IPS-20b (cell line): ENCODE results near the gene SKIDA1.

Experiments used
- H3K27ac ChIP-seq: one replicate; pipeline ENCODE4 v1.5.1; 2013; ENCODE audit warnings: low read length
- H3K27me3 ChIP-seq: 2 replicates; pipeline ENCODE4 v1.6.1; 2013; ENCODE audit warnings: mild to moderate bottlenecking, low read length, inconsistent platforms; ENCODE audit not compliant: insufficient read depth
- H3K36me3 ChIP-seq: 2 replicates; pipeline ENCODE4 v1.6.1; 2013; ENCODE audit warnings: low read depth, mild to moderate bottlenecking, inconsistent platforms, low read length, moderate library complexity; ENCODE audit not compliant: insufficient read depth
- H3K4me1 ChIP-seq: 2 replicates; pipeline ENCODE4 v1.6.1; 2013; ENCODE audit warnings: mild to moderate bottlenecking, control low read depth, inconsistent platforms, low read length, moderate library complexity; ENCODE audit not compliant: insufficient read depth
- H3K4me3 ChIP-seq: 2 replicates; pipeline ENCODE4 v1.5.1; 2013; ENCODE audit warnings: mild to moderate bottlenecking, low read length, inconsistent platforms
- H3K9ac ChIP-seq: 2 replicates; pipeline ENCODE4 v1.6.1; 2013; ENCODE audit warnings: low read depth, mild to moderate bottlenecking, inconsistent platforms, low read length, moderate library complexity
- H3K9me3 ChIP-seq: 2 replicates; pipeline ENCODE4 v1.6.1; 2013; ENCODE audit warnings: mild to moderate bottlenecking, low read depth, low read length, inconsistent platforms; ENCODE audit not compliant: insufficient read depth

The SKIDA1 gene

DNA sequence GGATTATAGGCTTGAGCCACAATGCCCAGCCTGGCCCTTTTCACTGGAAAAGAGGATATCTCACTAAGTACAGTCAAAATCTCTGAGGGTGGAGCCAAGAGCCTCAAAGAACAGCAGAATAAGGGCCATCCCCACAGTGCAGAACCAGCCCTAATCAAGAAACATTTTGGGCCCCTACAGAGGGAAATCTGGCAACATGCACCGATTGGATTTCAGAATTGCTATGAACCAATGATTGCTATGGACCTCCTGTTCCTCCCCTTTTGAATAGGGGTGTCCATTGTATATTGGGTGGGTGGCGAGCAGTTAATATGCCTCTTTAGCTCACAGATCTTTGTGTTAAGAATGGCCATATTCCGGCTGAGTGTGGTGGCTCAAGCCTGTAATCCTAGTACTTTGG is 42.7 kb downstream of the SKIDA1 start:
- H3K27me3 ChIP-seq = no peaks in the 10 kb centered on the region
- no peak overlapping the region for H3K9ac ChIP-seq
- H3K4me3 ChIP-seq = no peak overlapping the region

DNA sequence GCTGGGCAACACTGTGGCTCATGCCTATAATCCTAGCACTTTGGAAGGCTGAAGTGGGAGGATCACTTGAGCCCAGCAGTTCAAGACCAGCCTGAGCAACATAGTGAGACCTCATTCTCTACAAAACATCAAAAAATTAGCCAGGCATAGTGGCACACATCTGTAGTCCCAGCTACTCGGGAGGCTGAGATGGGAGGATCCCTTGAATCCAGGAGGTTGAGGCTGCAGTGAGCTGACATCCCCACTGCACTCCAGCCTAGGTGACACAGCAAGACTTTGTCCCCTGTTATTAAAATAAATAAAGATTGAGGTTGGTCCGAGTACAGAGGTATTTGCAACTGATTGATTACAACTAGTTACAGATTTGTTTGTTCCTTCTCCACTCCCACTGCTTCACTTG is 44.1 kb downstream of the SKIDA1 start:
- no peak overlapping the region for H3K9ac ChIP-seq
- H3K36me3 ChIP-seq = no peaks in the 10 kb centered on the region
- no peak overlapping the region for H3K27ac ChIP-seq
- H3K9me3 ChIP-seq = no peaks in the 10 kb centered on the region
- no peaks in the 10 kb centered on the region for H3K4me1 ChIP-seq
- no peak overlapping the region for H3K4me3 ChIP-seq
- H3K27me3 ChIP-seq = no peaks in the 10 kb centered on the region

More for the DNA sequence above, 42.7 kb downstream of the SKIDA1 start:
- Histone ChIP-seq H3K9me3 (no peaks in the 10 kb centered on the region), H3K4me1 (no peaks in the 10 kb centered on the region), H3K27ac (no peak overlapping the region), H3K36me3 (no peaks in the 10 kb centered on the region)

DNA sequence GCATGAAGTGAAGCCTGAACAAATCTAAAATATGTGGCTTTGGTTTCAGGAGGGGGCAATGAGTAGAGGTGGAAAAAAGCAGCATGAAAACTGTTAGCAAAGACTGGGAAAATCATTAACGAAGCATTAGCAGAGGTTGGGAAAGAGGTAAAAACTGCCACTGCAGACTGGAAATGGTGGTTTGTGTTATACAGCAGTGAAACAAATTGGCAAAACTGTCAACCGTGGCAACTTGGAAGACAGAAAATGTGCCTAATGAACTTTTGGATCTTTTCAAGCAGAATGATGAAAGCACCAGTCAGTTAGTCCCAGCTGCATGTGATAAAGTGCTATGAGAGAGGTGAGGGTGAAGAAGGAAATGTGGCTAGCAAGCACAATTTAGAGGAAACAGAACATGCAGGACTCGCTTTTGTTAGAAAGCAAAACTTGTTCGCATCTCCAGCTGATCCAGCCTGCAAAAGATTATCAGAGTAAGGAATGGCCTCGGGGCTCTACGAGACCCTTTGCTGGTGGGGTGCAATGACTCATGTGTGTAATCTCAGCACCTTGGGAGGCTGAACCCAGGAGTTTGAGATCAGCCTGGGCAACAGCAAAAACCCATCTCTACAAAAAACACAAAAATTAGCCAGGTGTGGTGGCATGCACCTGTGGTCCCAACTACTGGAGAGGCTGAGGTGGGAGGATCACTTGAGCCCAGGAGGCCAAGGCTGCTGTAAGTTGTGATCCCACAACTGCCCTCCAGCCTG is 45.7 kb downstream of the SKIDA1 start:
- Histone ChIP-seq H3K27ac (no peak overlapping the region), H3K27me3 (no peaks in the 10 kb centered on the region), H3K4me3 (no peak overlapping the region), H3K36me3 (no peaks in the 10 kb centered on the region), H3K4me1 (no peaks in the 10 kb centered on the region), H3K9ac (no peak overlapping the region), H3K9me3 (no peaks in the 10 kb centered on the region)

DNA sequence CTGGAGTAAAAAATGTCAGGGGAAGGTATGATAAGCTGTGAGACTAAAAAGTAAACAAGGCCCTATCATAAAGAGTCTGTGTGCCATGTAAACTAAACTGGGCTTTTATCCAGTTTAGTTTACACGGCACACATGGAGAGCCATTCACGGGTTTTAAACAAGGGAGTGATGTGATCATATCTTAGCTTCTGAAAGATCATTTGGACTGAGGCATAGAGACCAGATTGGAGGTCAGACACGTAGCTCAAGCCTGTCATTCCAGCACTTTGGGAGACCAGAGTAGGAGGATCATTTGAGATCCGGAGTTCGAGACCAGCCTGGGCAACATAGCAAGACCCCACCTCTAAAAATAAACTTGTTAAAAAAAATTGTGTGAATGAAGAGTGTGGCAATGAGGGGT is 50.1 kb downstream of the SKIDA1 start:
- no peak overlapping the region for H3K27ac ChIP-seq
- H3K4me1 ChIP-seq = peaks cover 4% of the 10 kb centered on the region; the same call in 1 of the 2 replicates
- no peaks in the 10 kb centered on the region for H3K36me3 ChIP-seq
- H3K4me3 ChIP-seq = no peak overlapping the region
- no peak overlapping the region for H3K9ac ChIP-seq
- no peaks in the 10 kb centered on the region for H3K27me3 ChIP-seq
- H3K9me3 ChIP-seq = no peaks in the 10 kb centered on the region

DNA sequence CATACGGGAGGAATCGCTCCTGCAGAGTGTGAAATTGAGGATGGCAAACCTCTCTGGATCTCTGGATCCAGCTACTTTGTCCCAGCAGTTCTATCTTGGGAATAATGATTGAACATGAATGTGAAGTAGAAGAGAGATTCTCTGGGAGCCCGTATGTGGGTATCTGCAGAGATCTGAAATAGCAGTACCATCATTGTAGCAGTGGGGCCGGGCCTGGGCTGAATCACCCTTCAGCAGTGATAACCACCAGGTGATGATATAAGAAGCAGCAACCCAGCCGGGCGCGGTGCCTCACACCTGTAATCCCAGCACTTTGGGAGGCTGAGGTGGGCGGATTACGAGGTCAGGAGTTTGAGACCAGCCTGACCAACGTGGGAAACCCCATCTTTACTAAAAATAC is 51.9 kb downstream of the SKIDA1 start:
- Histone ChIP-seq H3K9me3 (no peaks in the 10 kb centered on the region), H3K9ac (no peak overlapping the region), H3K27ac (no peak overlapping the region), H3K4me1 (peaks cover 4% of the 10 kb centered on the region; the same call in 1 of the 2 replicates), H3K27me3 (no peaks in the 10 kb centered on the region), H3K36me3 (no peaks in the 10 kb centered on the region), H3K4me3 (no peak overlapping the region)

DNA sequence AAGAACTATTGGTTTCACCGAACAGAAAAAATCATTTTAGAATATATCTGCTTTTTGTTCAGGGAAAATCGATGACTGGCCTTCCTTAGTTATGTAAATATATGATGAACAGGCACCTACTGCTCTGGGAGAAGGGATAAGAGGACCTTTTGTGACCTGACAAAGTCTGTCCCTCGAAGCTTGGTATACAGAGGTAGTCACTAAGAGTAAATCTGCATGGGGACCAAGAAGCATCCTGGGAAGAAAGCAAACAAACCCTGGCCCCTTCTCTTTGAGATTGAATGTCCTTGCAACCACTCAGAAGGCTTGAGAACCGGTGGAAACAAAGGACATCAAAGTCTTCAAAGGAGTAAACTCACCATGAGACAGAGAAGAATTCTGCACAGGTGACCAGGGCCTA is 52.3 kb downstream of the SKIDA1 start:
- Histone ChIP-seq H3K36me3 (no peaks in the 10 kb centered on the region), H3K9me3 (no peaks in the 10 kb centered on the region), H3K4me1 (peaks cover 4% of the 10 kb centered on the region; the same call in 1 of the 2 replicates), H3K9ac (no peak overlapping the region), H3K27ac (no peak overlapping the region), H3K27me3 (no peaks in the 10 kb centered on the region), H3K4me3 (no peak overlapping the region)

DNA sequence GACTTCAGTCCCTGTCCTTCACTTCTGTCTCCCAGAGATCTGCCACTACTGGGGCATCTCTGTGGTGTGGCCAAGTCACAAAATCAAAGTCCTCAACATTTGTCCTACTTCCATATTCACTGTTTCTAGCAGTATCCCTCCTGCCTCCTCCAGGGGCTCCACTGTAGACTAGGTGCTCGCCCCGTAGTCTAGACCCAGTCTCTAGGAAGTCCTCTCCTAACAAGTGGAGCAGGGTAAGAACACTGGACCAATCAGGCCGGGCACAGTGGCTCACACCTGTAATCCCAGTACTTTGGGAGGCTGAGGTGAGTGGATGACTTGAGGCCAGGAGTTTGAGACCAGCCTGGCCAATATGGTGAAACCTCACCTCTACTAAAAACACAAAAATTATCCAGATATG is 57.4 kb downstream of the SKIDA1 start:
- Histone ChIP-seq H3K27ac (no peak overlapping the region), H3K9ac (no peak overlapping the region), H3K9me3 (no peaks in the 10 kb centered on the region), H3K4me3 (no peak overlapping the region), H3K27me3 (no peaks in the 10 kb centered on the region), H3K36me3 (no peaks in the 10 kb centered on the region), H3K4me1 (peaks cover under 1% of the 10 kb centered on the region; the same call in 1 of the 2 replicates)

DNA sequence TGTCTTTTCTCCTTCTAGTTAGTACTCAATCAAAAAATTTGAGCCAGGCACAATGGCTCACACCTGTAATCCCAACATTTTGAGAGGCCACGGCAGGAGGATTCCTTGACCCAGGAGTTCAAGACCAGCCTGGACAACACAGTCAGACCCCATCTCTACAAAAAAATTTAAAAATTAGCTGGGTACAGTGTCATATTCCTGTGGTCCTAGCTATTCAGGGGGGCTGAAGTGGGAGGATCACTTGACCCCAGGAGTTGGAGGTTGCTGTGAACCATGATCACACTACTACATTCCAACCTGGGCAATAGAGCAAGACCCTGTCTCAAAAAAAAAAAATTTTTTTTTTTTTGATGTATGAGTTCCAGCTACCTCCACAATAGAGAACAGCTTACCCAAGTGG is 57.8 kb downstream of the SKIDA1 start:
- Histone ChIP-seq H3K4me3 (no peak overlapping the region), H3K9me3 (no peaks in the 10 kb centered on the region), H3K4me1 (no peaks in the 10 kb centered on the region), H3K27ac (no peak overlapping the region), H3K27me3 (no peaks in the 10 kb centered on the region), H3K9ac (no peak overlapping the region), H3K36me3 (no peaks in the 10 kb centered on the region)

DNA sequence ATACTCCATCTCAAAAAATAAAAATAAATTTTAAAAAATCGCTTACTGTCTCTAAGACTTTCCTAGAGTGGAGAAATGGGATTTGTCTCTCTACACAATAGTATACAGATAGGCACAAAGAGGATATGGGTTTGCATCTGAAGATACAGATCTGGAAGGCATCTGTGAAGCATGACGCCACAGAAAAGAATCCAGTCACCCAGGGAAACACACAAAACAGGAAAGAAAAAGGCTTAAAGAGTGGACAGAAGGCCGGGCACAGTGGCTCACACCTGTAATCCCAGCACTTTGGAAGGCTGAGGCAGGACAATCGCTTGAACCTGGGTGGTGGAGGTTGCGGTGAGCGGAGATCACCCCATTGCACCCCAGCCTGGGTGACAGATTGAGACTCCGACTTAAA is 61.3 kb downstream of the SKIDA1 start:
- Histone ChIP-seq H3K36me3 (no peaks in the 10 kb centered on the region), H3K4me3 (no peak overlapping the region), H3K9ac (no peak overlapping the region), H3K27me3 (no peaks in the 10 kb centered on the region), H3K27ac (no peak overlapping the region), H3K9me3 (no peaks in the 10 kb centered on the region), H3K4me1 (no peaks in the 10 kb centered on the region)
